HepG2 (cell line): ENCODE measurements around the gene LRRN2. TPM values are rescaled to one million over a fixed set of nuclear protein-coding genes. Genes with fewer than 3 reads are reported as not detected.

Experiments used
- ATAC-seq: fragments of 200-7000 bp; cut with Tn5 transposase; 3 replicates; pipeline ENCODE4 v1.9.1; 2020; ENCODE audit warnings: mild to moderate bottlenecking, moderate library complexity
- BruUV-seq: library from RNA; stranded (reverse); fragments of 400-500 nt; replicated peaks from 2 replicates; lab custom pipeline; 2021; lab: Mats Ljungman, UMichigan
- CTCF ChIA-PET: fragments of 300-600 bp; formaldehyde crosslinking; extraction: SDS; loops from one replicate; lab custom pipeline; 2021; ENCODE audit warnings: low total read pairs, inconsistent platforms, low intra/inter-chr PET ratio; lab: Yijun Ruan, JAX
- POLR2A ChIA-PET: fragments of 350-600 bp; sonication (Branson Sonifier 250); formaldehyde crosslinking; loops from one replicate; lab custom pipeline; 2020; ENCODE audit warnings: antibody characterized with exemption, inconsistent platforms; lab: Yijun Ruan, JAX
- DNase-seq: peaks from one replicate; pipeline ENCODE4 v3.0.0-alpha.2; 2015; ENCODE audit warnings: low spot score
- FAIRE-seq: peaks from 3 replicates; lab custom pipeline; 2011; peaks lifted over from hg19 to GRCh38; lab: Jason Lieb, UNC
- H2AFZ ChIP-seq: one replicate; pipeline ENCODE4 v1.6.1; 2011; ENCODE audit warnings: low read length, inconsistent platforms
- H3K27ac ChIP-seq: fragments of 300-600 bp; 3 replicates; pipeline ENCODE4 v1.8.0; 2011; ENCODE audit warnings: mixed run types, mild to moderate bottlenecking, mixed read lengths, low read length, inconsistent platforms; ENCODE audit not compliant: insufficient read depth; ENCODE audit errors: extremely low read length
- H3K27me3 ChIP-seq, 2 experiments: fragments of 200-600 bp in 1 of 2; 2 replicates in 1 of 2; 3 replicates in 1 of 2; pipeline versions ENCODE4 v1.6.0 to v1.8.0; 2011; ENCODE audit warnings: low read length in 2 of 2, mild to moderate bottlenecking in 2 of 2, moderate library complexity in 2 of 2, inconsistent platforms in 1 of 2; ENCODE audit not compliant: insufficient read depth in 2 of 2, control insufficient read depth in 1 of 2
- H3K36me3 ChIP-seq, 2 experiments: fragments of 200-600 bp in 1 of 2; replicated peaks in 1 of 2; 2 replicates in 1 of 2; 3 replicates in 1 of 2; pipeline versions ENCODE4 v1.5.1 to v1.8.0; 2011; ENCODE audit warnings: low read length in 2 of 2, inconsistent platforms in 1 of 2; ENCODE audit not compliant: insufficient read depth in 2 of 2, control insufficient read depth in 1 of 2
- H3K4me1 ChIP-seq: 2 replicates; pipeline ENCODE4 v1.5.1; 2012; ENCODE audit warnings: low read length, inconsistent platforms; ENCODE audit not compliant: insufficient read depth
- H3K4me2 ChIP-seq: 2 replicates; pipeline ENCODE4 v1.6.0; 2011; ENCODE audit warnings: low read depth, low read length, inconsistent platforms
- H3K4me3 ChIP-seq, 3 experiments: fragments of 200-600 bp in 1 of 3; sonication (generic), shearing (Covaris generic) in 1 of 3; replicated peaks in 1 of 3; 2 replicates each; pipeline ENCODE4 v1.5.1; 2011 to 2016; ENCODE audit warnings: low read length in 3 of 3, inconsistent platforms in 2 of 3, low read depth in 2 of 3, mild to moderate bottlenecking in 2 of 3, control low read depth in 1 of 3, mixed read lengths in 1 of 3; ENCODE audit not compliant: insufficient read depth in 1 of 3
- H3K79me2 ChIP-seq: one replicate; pipeline ENCODE4 v1.6.1; 2011; ENCODE audit warnings: low read length, inconsistent platforms; ENCODE audit not compliant: insufficient read depth
- H3K9ac ChIP-seq: 2 replicates; pipeline ENCODE4 v1.6.0; 2011; ENCODE audit warnings: mild to moderate bottlenecking, low read depth, low read length, inconsistent platforms; ENCODE audit not compliant: insufficient read depth
- H3K9me3 ChIP-seq: 2 replicates; pipeline ENCODE4 v1.5.1; 2012; ENCODE audit warnings: mild to moderate bottlenecking, low read length
- H4K20me1 ChIP-seq: 2 replicates; pipeline ENCODE4 v1.6.0; 2011; ENCODE audit warnings: inconsistent platforms, mild to moderate bottlenecking, low read length, moderate library complexity; ENCODE audit not compliant: insufficient read depth
- EED ChIP-seq: sonication (generic); formaldehyde crosslinking; IDR thresholded peaks from 2 replicates; pipeline ENCODE4 v1.5.0; 2020; ENCODE audit warnings: mild to moderate bottlenecking, missing genetic modification reagents
- MNT ChIP-seq: fragments of 450-650 bp; IDR thresholded peaks from 2 replicates; pipeline ENCODE4 v1.6.1; 2016
- ZNF33A ChIP-seq: sonication (generic); formaldehyde crosslinking; IDR thresholded peaks from 2 replicates; pipeline ENCODE4 v1.5.1; 2020; ENCODE audit warnings: missing genetic modification reagents, mild to moderate bottlenecking, moderate library complexity, borderline replicate concordance
- ZNF607 ChIP-seq: sonication (generic); formaldehyde crosslinking; IDR thresholded peaks from 2 replicates; pipeline ENCODE4 v1.5.1; 2020; ENCODE audit warnings: missing genetic modification reagents, mild to moderate bottlenecking, borderline replicate concordance
- ZNF629 ChIP-seq: sonication (generic); formaldehyde crosslinking; conservative IDR thresholded peaks from 2 replicates; pipeline ENCODE4 v1.5.0; 2020; ENCODE audit warnings: missing genetic modification reagents
- ZNF839 ChIP-seq: sonication (generic); formaldehyde crosslinking; IDR thresholded peaks from 2 replicates; pipeline ENCODE4 v1.4.0; 2020; ENCODE audit warnings: missing genetic modification reagents, mild to moderate bottlenecking, borderline replicate concordance
- WGBS: methylation state at CpG from one replicate; pipeline ENCODE4 v1.1.6; 2017; ENCODE audit warnings: low lambda C conversion rate; 5-methylcytosine and 5-hydroxymethylcytosine counted together
- in situ Hi-C: cut with HindIII; loops from 2 replicates; pipeline ENCODE4 v1.10.0; 2017; ENCODE audit warnings: low pct_unique_long_range_greater_than_20kb; ENCODE audit not compliant: extremely low pct_ligation_motif_present
- intact Hi-C: fragments of 100-400 bp; cut with micrococcal nuclease; formaldehyde crosslinking; loops from one replicate; pipeline ENCODE4 v1.10.0; 2022; ENCODE audit not compliant: unreplicated experiment
- polyA plus RNA-seq, 8 experiments: library from polyadenylated mRNA; depleted of rRNA in 3 of 8; stranded (reverse) in 7 of 8; unstranded in 1 of 8; fragments of >200 nt; fragmentation: Illumina TruSeq in 4 of 8; extraction: Trizol in 4 of 8; gene quantifications; 2 replicates each; pipeline versions ENCODE4 v1.2.1 to v1.2.3, GENCODE V29; 2011 to 2016; ENCODE audit warnings: low read depth in 4 of 8, missing spikeins in 1 of 8, mixed read lengths in 1 of 8; ENCODE audit not compliant: insufficient read depth in 1 of 8
- total RNA-seq, 5 experiments: library from RNA; depleted of rRNA; stranded (reverse); fragments of >200 nt; fragmentation: Illumina TruSeq; extraction: Trizol; gene quantifications; 2 replicates each; pipeline ENCODE4 v1.2.3, GENCODE V29; 2016; ENCODE audit warnings: low read depth in 1 of 5

Gene LRRN2
- total and polyA plus RNA-seq, 2 of the 13 experiments (the other 11 are each of a cell fraction or from before 2014, with no cell fraction given): not detected

- ChIA-PET POLR2A (no interaction called here), CTCF (no interaction called here)
- Histone ChIP-seq H3K27ac (no peak overlapping the region), H4K20me1 (no peaks in the 10 kb centered on the region), H3K9me3 (no peaks in the 10 kb centered on the region), H3K79me2 (no peaks in the 10 kb centered on the region), H3K27me3 (peaks cover 0 to 13% of the 10 kb centered on the region in 2 experiments; a peak in 2 of 5 replicates), H3K4me3 (no peak overlapping the region), H2AFZ (no peak overlapping the region), H3K9ac (no peak overlapping the region), H3K4me2 (no peak overlapping the region), H3K4me1 (no peaks in the 10 kb centered on the region), H3K36me3 (no peaks in the 10 kb centered on the region)
- intact Hi-C loops: no loop called here
- in situ Hi-C loops: no loop called here
- no peak for ATAC-seq
- no TSS peak for BruUV-seq
- 8% methylated on average over 5 of the region's 5 CpGs for WGBS
- FAIRE-seq: no peak
- TF ChIP-seq ZNF629 (CRISPR knock-in tag): no peak
- peak; percentile 84 for TF ChIP-seq MNT
- no peak for TF ChIP-seq ZNF839 (CRISPR knock-in tag)
- TF ChIP-seq ZNF33A (CRISPR knock-in tag): no peak
- TF ChIP-seq ZNF607 (CRISPR knock-in tag): no peak
- DNase-seq: no peak
These were observed 51.2 kb downstream of the LRRN2 start for GRCh38 chr1:204634260-204634910.

DNA sequence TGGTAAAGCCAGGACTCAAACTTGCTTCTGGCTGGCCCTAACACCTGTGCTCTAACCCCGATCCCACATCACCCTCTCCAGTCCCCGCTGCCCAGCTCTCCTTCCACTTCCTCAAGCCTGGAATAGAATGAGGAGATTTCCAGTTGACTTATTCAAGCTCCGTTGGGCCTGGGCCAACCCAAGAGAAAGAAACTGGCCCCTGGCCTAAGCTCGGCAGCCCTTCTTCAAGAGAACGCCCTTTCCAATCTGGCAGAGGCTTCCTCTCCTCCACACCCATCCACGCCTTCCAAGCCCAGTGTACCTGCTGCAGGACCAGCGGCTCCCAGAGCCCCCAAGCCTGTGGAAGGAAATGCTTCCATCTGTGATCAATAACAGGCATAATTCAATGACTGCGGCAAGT is 51.9 kb downstream of the LRRN2 start:
- peaks cover 0 to 13% of the 10 kb centered on the region in 2 experiments; a peak in 2 of 5 replicates for H3K27me3 ChIP-seq
- H3K4me3 ChIP-seq: no peak overlapping the region
- intact Hi-C loops: no loop called here
- H4K20me1 ChIP-seq: no peaks in the 10 kb centered on the region
- no peak overlapping the region for H3K4me2 ChIP-seq
- no peak for ATAC-seq
- H3K9ac ChIP-seq: no peak overlapping the region
- H3K4me1 ChIP-seq: no peaks in the 10 kb centered on the region
- BruUV-seq: no TSS peak
- no peak overlapping the region for H2AFZ ChIP-seq
- CTCF ChIA-PET: no interaction called here
- no peaks in the 10 kb centered on the region for H3K79me2 ChIP-seq
- FAIRE-seq: no peak
- no peaks in the 10 kb centered on the region for H3K36me3 ChIP-seq
- H3K27ac ChIP-seq: no peak overlapping the region
- WGBS: 22% methylated on average over 6 of the region's 8 CpGs
- H3K9me3 ChIP-seq: no peaks in the 10 kb centered on the region
- no peak for DNase-seq
- no peak for TF ChIP-seq EED (CRISPR knock-in tag)
- in situ Hi-C loops: no loop called here
- POLR2A ChIA-PET: no interaction called here
